Stomach (tissue), 4 donors: ENCODE measurements around the gene ELP4.

Experiments
- CTCF ChIP-seq, 7 experiments: fragments of 450-650 bp in 4 of 7; fragments of 200-600 bp in 3 of 7; sonication (generic) in 3 of 7; IDR thresholded peaks; one replicate each; pipeline ENCODE4 v1.5.1; 2016 to 2019; ENCODE audit warnings: antibody characterized with exemption in 7 of 7, control low read depth in 2 of 7, mild to moderate bottlenecking in 1 of 7
- EP300 ChIP-seq: sonication (generic); formaldehyde crosslinking; IDR thresholded peaks from one replicate; pipeline ENCODE4 v1.6.1; 2017; ENCODE audit warnings: antibody characterized with exemption

GRCh38 chr11:31780078-31780477 is 270.5 kb downstream of the ELP4 start:
- no peak for TF ChIP-seq CTCF (IDR thresholded peaks at IDR 0.05)
- no peak for TF ChIP-seq EP300
